HepG2 (cell line): ENCODE measurements around the gene MBTPS1. TPM values are rescaled to one million over a fixed set of nuclear protein-coding genes. Genes with fewer than 3 reads are reported as not detected.

ENCODE experiments used
- EHMT2 ChIP-seq: fragments of 200-600 bp; sonication (generic); IDR thresholded peaks from 2 replicates; pipeline ENCODE4 v1.7.0; 2017; ENCODE audit warnings: antibody characterized with exemption, low read depth, low read length, borderline replicate concordance
- NFYC ChIP-seq: IDR thresholded peaks from 2 replicates; pipeline ENCODE4 v1.6.1; 2016; ENCODE audit warnings: missing genetic modification reagents, missing compliant biosample characterization
- TBX3 ChIP-seq: fragments of 450-650 bp; IDR thresholded peaks from 2 replicates; pipeline ENCODE4 v1.6.1; 2017; ENCODE audit warnings: antibody characterized with exemption, mild to moderate bottlenecking, inconsistent platforms, borderline replicate concordance
- THAP11 ChIP-seq: IDR thresholded peaks from 2 replicates; pipeline ENCODE4 v1.6.1; 2016; ENCODE audit warnings: missing biosample characterization, missing genetic modification reagents
- ZEB1 ChIP-seq: IDR thresholded peaks from 2 replicates; pipeline ENCODE4 v1.6.1; 2012; ENCODE audit warnings: mild to moderate bottlenecking, low read depth, inconsistent platforms; ENCODE audit not compliant: insufficient replicate concordance
- ZNF569 ChIP-seq: sonication (generic); formaldehyde crosslinking; IDR thresholded peaks from 2 replicates; pipeline ENCODE4 v1.5.0; 2020; ENCODE audit warnings: mild to moderate bottlenecking, missing genetic modification reagents, moderate library complexity, borderline replicate concordance
- ZNF7 ChIP-seq: IDR thresholded peaks from 2 replicates; pipeline ENCODE4 v1.6.1; 2016; ENCODE audit warnings: missing biosample characterization, missing genetic modification reagents
- polyA plus RNA-seq, 8 experiments: library from polyadenylated mRNA; depleted of rRNA in 3 of 8; stranded (reverse) in 7 of 8; unstranded in 1 of 8; fragments of >200 nt; fragmentation: Illumina TruSeq in 4 of 8; extraction: Trizol in 4 of 8; gene quantifications; 2 replicates each; pipeline versions ENCODE4 v1.2.1 to v1.2.3, GENCODE V29; 2011 to 2016; ENCODE audit warnings: low read depth in 4 of 8, missing spikeins in 1 of 8, mixed read lengths in 1 of 8; ENCODE audit not compliant: insufficient read depth in 1 of 8
- total RNA-seq, 5 experiments: library from RNA; depleted of rRNA; stranded (reverse); fragments of >200 nt; fragmentation: Illumina TruSeq; extraction: Trizol; gene quantifications; 2 replicates each; pipeline ENCODE4 v1.2.3, GENCODE V29; 2016; ENCODE audit warnings: low read depth in 1 of 5
- TF ChIP-seq, protein P1 (sequence below): IDR thresholded peaks from 2 replicates; pipeline ENCODE4 v1.6.1; 2016; ENCODE audit warnings: missing genetic modification reagents, missing compliant biosample characterization
- TF ChIP-seq, protein P2 (sequence below), 2 experiments: fragments of 450-650 bp in 1 of 2; sonication (generic) in 1 of 2; formaldehyde crosslinking; IDR thresholded peaks; 2 replicates each; pipeline versions ENCODE4 v1.5.0 to v1.8.0; 2020 to 2022; ENCODE audit warnings: mild to moderate bottlenecking in 1 of 2, missing genetic modification reagents in 1 of 2
- TF ChIP-seq, protein P3 (sequence below): IDR thresholded peaks from 2 replicates; pipeline ENCODE4 v1.6.1; 2016; ENCODE audit warnings: mild to moderate bottlenecking
- TF ChIP-seq, protein P4 (sequence below): sonication (generic); formaldehyde crosslinking; IDR thresholded peaks from 2 replicates; pipeline ENCODE4 v1.4.0; 2020; ENCODE audit warnings: missing genetic modification reagents, borderline replicate concordance
- TF ChIP-seq, protein P5 (sequence below): IDR thresholded peaks from 2 replicates; pipeline ENCODE4 v1.6.1; 2016; ENCODE audit warnings: low read depth, missing genetic modification reagents, missing compliant biosample characterization
- TF ChIP-seq, protein P6 (sequence below): IDR thresholded peaks from 2 replicates; pipeline ENCODE4 v1.6.1; 2016; ENCODE audit warnings: missing compliant biosample characterization, missing genetic modification reagents, borderline replicate concordance
- TF ChIP-seq, protein P7 (sequence below): sonication (generic); formaldehyde crosslinking; IDR thresholded peaks from 2 replicates; pipeline ENCODE4 v1.4.0; 2020; ENCODE audit warnings: mild to moderate bottlenecking, missing genetic modification reagents

MBTPS1 gene
- total and polyA plus RNA-seq, 2 of the 13 experiments (the other 11 are each of a cell fraction or from before 2014, with no cell fraction given) = 56.7 to 91.3 TPM

DNA sequence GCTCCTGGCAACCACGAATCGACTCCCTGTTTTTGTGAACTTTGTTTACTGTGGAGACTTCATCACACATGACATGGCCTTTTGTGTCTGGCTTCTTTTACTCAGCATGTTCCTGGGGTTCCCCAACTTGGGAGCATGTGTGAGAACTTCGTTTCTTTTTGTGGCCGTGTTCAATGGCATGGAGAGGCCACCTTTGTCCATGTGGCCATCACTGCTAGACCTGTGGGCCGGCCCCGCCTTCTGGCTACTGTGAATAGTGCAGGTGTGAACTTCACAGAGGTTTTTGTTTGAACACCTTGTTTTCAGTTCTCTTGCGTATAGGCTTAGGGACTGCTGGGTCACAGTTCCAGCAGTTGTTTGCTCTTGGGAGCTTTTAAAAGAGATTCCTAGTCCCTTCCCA is 68.5 kb downstream of the MBTPS1 start (continued):
- TF ChIP-seq EHMT2 = 0 out of 2 replicates have a peak, but pooled peaks have one; percentile 39
- TF ChIP-seq, protein P1, sequence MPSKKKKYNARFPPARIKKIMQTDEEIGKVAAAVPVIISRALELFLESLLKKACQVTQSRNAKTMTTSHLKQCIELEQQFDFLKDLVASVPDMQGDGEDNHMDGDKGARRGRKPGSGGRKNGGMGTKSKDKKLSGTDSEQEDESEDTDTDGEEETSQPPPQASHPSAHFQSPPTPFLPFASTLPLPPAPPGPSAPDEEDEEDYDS (CRISPR knock-in tag) = 0 out of 2 replicates have a peak, but pooled peaks have one; percentile 26
- TF ChIP-seq, protein P2, sequence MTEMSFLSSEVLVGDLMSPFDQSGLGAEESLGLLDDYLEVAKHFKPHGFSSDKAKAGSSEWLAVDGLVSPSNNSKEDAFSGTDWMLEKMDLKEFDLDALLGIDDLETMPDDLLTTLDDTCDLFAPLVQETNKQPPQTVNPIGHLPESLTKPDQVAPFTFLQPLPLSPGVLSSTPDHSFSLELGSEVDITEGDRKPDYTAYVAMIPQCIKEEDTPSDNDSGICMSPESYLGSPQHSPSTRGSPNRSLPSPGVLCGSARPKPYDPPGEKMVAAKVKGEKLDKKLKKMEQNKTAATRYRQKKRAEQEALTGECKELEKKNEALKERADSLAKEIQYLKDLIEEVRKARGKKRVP (CRISPR knock-in tag; IDR thresholded peaks at IDR 0.05) = no peak
- TF ChIP-seq, protein P3, sequence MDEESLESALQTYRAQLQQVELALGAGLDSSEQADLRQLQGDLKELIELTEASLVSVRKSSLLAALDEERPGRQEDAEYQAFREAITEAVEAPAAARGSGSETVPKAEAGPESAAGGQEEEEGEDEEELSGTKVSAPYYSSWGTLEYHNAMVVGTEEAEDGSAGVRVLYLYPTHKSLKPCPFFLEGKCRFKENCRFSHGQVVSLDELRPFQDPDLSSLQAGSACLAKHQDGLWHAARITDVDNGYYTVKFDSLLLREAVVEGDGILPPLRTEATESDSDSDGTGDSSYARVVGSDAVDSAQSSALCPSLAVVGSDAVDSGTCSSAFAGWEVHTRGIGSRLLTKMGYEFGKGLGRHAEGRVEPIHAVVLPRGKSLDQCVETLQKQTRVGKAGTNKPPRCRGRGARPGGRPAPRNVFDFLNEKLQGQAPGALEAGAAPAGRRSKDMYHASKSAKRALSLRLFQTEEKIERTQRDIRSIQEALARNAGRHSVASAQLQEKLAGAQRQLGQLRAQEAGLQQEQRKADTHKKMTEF (CRISPR knock-in tag) = 0 out of 2 replicates have a peak, but pooled peaks have one; percentile 40
- TF ChIP-seq, protein P4, sequence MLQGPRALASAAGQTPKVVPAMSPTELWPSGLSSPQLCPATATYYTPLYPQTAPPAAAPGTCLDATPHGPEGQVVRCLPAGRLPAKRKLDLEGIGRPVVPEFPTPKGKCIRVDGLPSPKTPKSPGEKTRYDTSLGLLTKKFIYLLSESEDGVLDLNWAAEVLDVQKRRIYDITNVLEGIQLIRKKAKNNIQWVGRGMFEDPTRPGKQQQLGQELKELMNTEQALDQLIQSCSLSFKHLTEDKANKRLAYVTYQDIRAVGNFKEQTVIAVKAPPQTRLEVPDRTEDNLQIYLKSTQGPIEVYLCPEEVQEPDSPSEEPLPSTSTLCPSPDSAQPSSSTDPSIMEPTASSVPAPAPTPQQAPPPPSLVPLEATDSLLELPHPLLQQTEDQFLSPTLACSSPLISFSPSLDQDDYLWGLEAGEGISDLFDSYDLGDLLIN (CRISPR knock-in tag) = 0 out of 2 replicates have a peak, but pooled peaks have one; percentile 52
- TF ChIP-seq ZNF569 (CRISPR knock-in tag) = no peak
- TF ChIP-seq TBX3 = peak; percentile 81; the same call in 1 of the 2 replicates
- TF ChIP-seq, protein P5, sequence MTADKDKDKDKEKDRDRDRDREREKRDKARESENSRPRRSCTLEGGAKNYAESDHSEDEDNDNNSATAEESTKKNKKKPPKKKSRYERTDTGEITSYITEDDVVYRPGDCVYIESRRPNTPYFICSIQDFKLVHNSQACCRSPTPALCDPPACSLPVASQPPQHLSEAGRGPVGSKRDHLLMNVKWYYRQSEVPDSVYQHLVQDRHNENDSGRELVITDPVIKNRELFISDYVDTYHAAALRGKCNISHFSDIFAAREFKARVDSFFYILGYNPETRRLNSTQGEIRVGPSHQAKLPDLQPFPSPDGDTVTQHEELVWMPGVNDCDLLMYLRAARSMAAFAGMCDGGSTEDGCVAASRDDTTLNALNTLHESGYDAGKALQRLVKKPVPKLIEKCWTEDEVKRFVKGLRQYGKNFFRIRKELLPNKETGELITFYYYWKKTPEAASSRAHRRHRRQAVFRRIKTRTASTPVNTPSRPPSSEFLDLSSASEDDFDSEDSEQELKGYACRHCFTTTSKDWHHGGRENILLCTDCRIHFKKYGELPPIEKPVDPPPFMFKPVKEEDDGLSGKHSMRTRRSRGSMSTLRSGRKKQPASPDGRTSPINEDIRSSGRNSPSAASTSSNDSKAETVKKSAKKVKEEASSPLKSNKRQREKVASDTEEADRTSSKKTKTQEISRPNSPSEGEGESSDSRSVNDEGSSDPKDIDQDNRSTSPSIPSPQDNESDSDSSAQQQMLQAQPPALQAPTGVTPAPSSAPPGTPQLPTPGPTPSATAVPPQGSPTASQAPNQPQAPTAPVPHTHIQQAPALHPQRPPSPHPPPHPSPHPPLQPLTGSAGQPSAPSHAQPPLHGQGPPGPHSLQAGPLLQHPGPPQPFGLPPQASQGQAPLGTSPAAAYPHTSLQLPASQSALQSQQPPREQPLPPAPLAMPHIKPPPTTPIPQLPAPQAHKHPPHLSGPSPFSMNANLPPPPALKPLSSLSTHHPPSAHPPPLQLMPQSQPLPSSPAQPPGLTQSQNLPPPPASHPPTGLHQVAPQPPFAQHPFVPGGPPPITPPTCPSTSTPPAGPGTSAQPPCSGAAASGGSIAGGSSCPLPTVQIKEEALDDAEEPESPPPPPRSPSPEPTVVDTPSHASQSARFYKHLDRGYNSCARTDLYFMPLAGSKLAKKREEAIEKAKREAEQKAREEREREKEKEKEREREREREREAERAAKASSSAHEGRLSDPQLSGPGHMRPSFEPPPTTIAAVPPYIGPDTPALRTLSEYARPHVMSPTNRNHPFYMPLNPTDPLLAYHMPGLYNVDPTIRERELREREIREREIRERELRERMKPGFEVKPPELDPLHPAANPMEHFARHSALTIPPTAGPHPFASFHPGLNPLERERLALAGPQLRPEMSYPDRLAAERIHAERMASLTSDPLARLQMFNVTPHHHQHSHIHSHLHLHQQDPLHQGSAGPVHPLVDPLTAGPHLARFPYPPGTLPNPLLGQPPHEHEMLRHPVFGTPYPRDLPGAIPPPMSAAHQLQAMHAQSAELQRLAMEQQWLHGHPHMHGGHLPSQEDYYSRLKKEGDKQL (CRISPR knock-in tag) = peak; percentile 53; the same call in 1 of the 2 replicates
- peak; percentile 79 for TF ChIP-seq ZEB1
- 0 out of 2 replicates have a peak, but pooled peaks have one; percentile 19 for TF ChIP-seq ZNF7 (CRISPR knock-in tag)
- TF ChIP-seq, protein P6, sequence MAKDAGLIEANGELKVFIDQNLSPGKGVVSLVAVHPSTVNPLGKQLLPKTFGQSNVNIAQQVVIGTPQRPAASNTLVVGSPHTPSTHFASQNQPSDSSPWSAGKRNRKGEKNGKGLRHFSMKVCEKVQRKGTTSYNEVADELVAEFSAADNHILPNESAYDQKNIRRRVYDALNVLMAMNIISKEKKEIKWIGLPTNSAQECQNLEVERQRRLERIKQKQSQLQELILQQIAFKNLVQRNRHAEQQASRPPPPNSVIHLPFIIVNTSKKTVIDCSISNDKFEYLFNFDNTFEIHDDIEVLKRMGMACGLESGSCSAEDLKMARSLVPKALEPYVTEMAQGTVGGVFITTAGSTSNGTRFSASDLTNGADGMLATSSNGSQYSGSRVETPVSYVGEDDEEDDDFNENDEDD (CRISPR knock-in tag) = peak; percentile 61; the same call in 1 of the 2 replicates
- TF ChIP-seq, protein P7, sequence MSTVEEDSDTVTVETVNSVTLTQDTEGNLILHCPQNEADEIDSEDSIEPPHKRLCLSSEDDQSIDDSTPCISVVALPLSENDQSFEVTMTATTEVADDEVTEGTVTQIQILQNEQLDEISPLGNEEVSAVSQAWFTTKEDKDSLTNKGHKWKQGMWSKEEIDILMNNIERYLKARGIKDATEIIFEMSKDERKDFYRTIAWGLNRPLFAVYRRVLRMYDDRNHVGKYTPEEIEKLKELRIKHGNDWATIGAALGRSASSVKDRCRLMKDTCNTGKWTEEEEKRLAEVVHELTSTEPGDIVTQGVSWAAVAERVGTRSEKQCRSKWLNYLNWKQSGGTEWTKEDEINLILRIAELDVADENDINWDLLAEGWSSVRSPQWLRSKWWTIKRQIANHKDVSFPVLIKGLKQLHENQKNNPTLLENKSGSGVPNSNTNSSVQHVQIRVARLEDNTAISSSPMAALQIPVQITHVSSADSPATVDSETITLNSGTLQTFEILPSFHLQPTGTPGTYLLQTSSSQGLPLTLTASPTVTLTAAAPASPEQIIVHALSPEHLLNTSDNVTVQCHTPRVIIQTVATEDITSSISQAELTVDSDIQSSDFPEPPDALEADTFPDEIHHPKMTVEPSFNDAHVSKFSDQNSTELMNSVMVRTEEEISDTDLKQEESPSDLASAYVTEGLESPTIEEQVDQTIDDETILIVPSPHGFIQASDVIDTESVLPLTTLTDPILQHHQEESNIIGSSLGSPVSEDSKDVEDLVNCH (CRISPR knock-in tag) = no peak
- no peak for TF ChIP-seq THAP11
- no peak for TF ChIP-seq NFYC (CRISPR knock-in tag)
